K562 (cell line): ENCODE data around the gene CORO1A. TPM values are rescaled to one million over a fixed set of nuclear protein-coding genes. Genes with fewer than 3 reads are reported as not detected.

ENCODE experiments used
- ARID3A ChIP-seq: IDR thresholded peaks from 2 replicates; pipeline ENCODE4 v1.6.1; 2012; ENCODE audit warnings: low read depth, low read length, improper control_type of control experiment, borderline replicate concordance
- ATF3 ChIP-seq, 2 experiments: fragments of 450-650 bp in 1 of 2; sonication (generic) in 1 of 2; formaldehyde crosslinking in 1 of 2; IDR thresholded peaks in 1 of 2; conservative IDR thresholded peaks in 1 of 2; 2 replicates each; pipeline versions ENCODE4 v1.6.1 to v1.8.1; 2016 to 2023; ENCODE audit warnings: mild to moderate bottlenecking in 2 of 2, moderate library complexity in 2 of 2, inconsistent platforms in 1 of 2, missing genetic modification reagents in 1 of 2
- BRF2 ChIP-seq: IDR thresholded peaks from 3 replicates; pipeline ENCODE4 v1.6.1; 2011; ENCODE audit warnings: borderline replicate concordance, mild to moderate bottlenecking; ENCODE audit not compliant: insufficient read length, insufficient read depth
- CCNT2 ChIP-seq: IDR thresholded peaks from 2 replicates; pipeline ENCODE4 v1.6.1; 2011; ENCODE audit warnings: borderline replicate concordance, low read depth, mild to moderate bottlenecking, moderate library complexity, mixed read lengths, low read length; ENCODE audit not compliant: insufficient read length; ENCODE audit errors: extremely low read depth
- CEBPB ChIP-seq: fragments of 450-650 bp; IDR thresholded peaks from 2 replicates; pipeline ENCODE4 v1.6.1; 2016; ENCODE audit warnings: missing genetic modification characterization, missing compliant biosample characterization
- CTBP1 ChIP-seq: fragments of 450-650 bp; IDR thresholded peaks from 2 replicates; pipeline ENCODE4 v1.6.1; 2016; ENCODE audit warnings: borderline replicate concordance
- FOXA3 ChIP-seq, 2 experiments: fragments of 450-650 bp in 1 of 2; sonication (generic) in 1 of 2; formaldehyde crosslinking; IDR thresholded peaks in 1 of 2; conservative IDR thresholded peaks in 1 of 2; 2 replicates each; pipeline versions ENCODE4 v1.4.0 to v1.8.0; 2020 to 2022; ENCODE audit warnings: mild to moderate bottlenecking in 2 of 2, missing genetic modification reagents in 1 of 2
- HDAC1 ChIP-seq, 2 experiments: fragments of 450-650 bp; IDR thresholded peaks; 2 replicates each; pipeline ENCODE4 v1.6.1; 2016 to 2017; ENCODE audit warnings: inconsistent platforms in 1 of 2, mild to moderate bottlenecking in 1 of 2, moderate library complexity in 1 of 2
- KAT8 ChIP-seq: fragments of 450-650 bp; IDR thresholded peaks from 2 replicates; pipeline ENCODE4 v1.6.1; 2016; ENCODE audit warnings: low read depth, mild to moderate bottlenecking
- MITF ChIP-seq: IDR thresholded peaks from 2 replicates; pipeline ENCODE4 v1.6.1; 2014; ENCODE audit warnings: antibody characterized with exemption
- POLR2AphosphoS2 ChIP-seq: IDR thresholded peaks from 2 replicates; pipeline ENCODE4 v1.6.1; 2012; ENCODE audit warnings: low read length, improper control_type of control experiment
- POLR2B ChIP-seq: fragments of 450-650 bp; IDR thresholded peaks from 2 replicates; pipeline ENCODE4 v1.6.1; 2018; ENCODE audit warnings: low read depth; ENCODE audit not compliant: partially characterized antibody
- RBM14 ChIP-seq: fragments of 200-400 bp; formaldehyde crosslinking; IDR thresholded peaks from 2 replicates; pipeline ENCODE4 v1.6.1; 2018; ENCODE audit warnings: low read depth, mild to moderate bottlenecking, low read length, moderate library complexity, borderline replicate concordance; ENCODE audit not compliant: insufficient read depth
- RFX1 ChIP-seq: fragments of 450-650 bp; IDR thresholded peaks from 2 replicates; pipeline ENCODE4 v1.6.1; 2016; ENCODE audit warnings: mild to moderate bottlenecking, moderate library complexity
- SAFB ChIP-seq: fragments of 200-400 bp; formaldehyde crosslinking; IDR thresholded peaks from 2 replicates; pipeline ENCODE4 v1.6.1; 2017; ENCODE audit warnings: low read depth, low read length, borderline replicate concordance
- U2AF1 ChIP-seq: fragments of 200-400 bp; formaldehyde crosslinking; optimal IDR thresholded peaks from 2 replicates; pipeline ENCODE3; 2017; ENCODE audit warnings: mild to moderate bottlenecking, low read depth, low read length, moderate library complexity
- ZNF584 ChIP-seq: fragments of 200-800 bp; sonication (Bioruptor generic); IDR thresholded peaks from 2 replicates; pipeline ENCODE4 v1.6.1; 2016; ENCODE audit warnings: low read depth, mild to moderate bottlenecking, missing genetic modification characterization, missing compliant biosample characterization
- ZNF76 ChIP-seq: fragments of 250-450 bp; sonication (Bioruptor Pico); IDR thresholded peaks from 2 replicates; pipeline ENCODE4 v1.4.0; 2020; ENCODE audit warnings: mild to moderate bottlenecking, moderate library complexity, borderline replicate concordance
- ZNF77 ChIP-seq: fragments of 250-450 bp; sonication (Bioruptor Pico); IDR thresholded peaks from 2 replicates; pipeline ENCODE4 v1.5.0; 2020
- ZSCAN29 ChIP-seq: fragments of 450-650 bp; IDR thresholded peaks from 2 replicates; pipeline ENCODE4 v1.6.1; 2017
- polyA plus RNA-seq, 8 experiments: library from polyadenylated mRNA; depleted of rRNA in 4 of 8; stranded (reverse) in 5 of 8; unstranded in 3 of 8; fragments of >200 nt; fragmentation: Nextera tagmentation in 2 of 8; fragmentation: Illumina TruSeq in 1 of 8; extraction: Ambion mirVana in 2 of 8; extraction: Trizol in 1 of 8; gene quantifications; 2 replicates each; pipeline versions ENCODE4 v1.2.1 to v1.2.3, GENCODE V29; 2011 to 2014; ENCODE audit warnings: inconsistent platforms in 1 of 8, missing spikeins in 1 of 8
- total RNA-seq, 7 experiments: library from RNA; depleted of rRNA in 6 of 7; stranded (reverse); fragments of >200 nt in 6 of 7; fragmentation: Illumina TruSeq in 2 of 7; extraction: Trizol in 2 of 7; gene quantifications; 2 replicates each; pipeline versions ENCODE4 v1.2.1 to v1.2.3, GENCODE V29; 2011 to 2021; ENCODE audit warnings: low replicate concordance in 1 of 7
- TF ChIP-seq, protein P1 (sequence below), 2 experiments: fragments of 250-450 bp in 1 of 2; fragments of 450-650 bp in 1 of 2; sonication (Bioruptor Pico) in 1 of 2; IDR thresholded peaks; 2 replicates each; pipeline versions ENCODE4 v1.6.1 to v1.8.0; 2016 to 2021; ENCODE audit warnings: mild to moderate bottlenecking in 2 of 2, moderate library complexity in 2 of 2, missing compliant biosample characterization in 1 of 2, missing genetic modification characterization in 1 of 2

Gene CORO1A
- total and polyA plus RNA-seq, 9 of the 15 experiments (the other 6 are each of a cell fraction or from before 2014, with no cell fraction given) = 0.22 to 23.8 (median 7.6) TPM

DNA sequence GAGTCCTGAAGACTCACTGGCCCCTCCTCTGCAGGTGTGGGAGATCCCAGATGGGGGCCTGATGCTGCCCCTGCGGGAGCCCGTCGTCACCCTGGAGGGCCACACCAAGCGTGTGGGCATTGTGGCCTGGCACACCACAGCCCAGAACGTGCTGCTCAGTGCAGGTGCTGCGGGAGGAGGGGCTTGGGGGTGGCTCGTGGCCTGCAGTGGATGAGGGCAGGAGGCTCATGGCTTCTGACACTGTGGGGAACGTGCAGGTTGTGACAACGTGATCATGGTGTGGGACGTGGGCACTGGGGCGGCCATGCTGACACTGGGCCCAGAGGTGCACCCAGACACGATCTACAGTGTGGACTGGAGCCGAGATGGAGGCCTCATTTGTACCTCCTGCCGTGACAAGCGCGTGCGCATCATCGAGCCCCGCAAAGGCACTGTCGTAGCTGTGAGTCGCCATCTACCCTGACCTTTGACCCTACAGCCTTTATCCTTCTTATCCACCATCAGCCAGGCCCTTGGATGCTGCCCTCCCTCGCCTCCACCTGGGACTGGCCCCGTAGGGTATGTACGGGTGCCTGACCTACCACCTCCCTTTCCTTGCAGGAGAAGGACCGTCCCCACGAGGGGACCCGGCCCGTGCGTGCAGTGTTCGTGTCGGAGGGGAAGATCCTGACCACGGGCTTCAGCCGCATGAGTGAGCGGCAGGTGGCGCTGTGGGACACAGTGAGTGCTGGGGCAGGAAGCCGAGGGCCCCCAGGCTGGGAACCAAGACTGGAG, 3.6 kb downstream of the CORO1A start (continued):
- TF ChIP-seq FOXA3 (CRISPR knock-in tag; conservative IDR thresholded peaks at IDR 0.05 in 1 of 2, IDR thresholded peaks at IDR 0.05 in 1 of 2) = 0 out of 4 replicates have a peak, but pooled peaks of 1 of the 2 experiments have one; percentile 59
- TF ChIP-seq RFX1 = no peak
- TF ChIP-seq POLR2B = no peak
- no peak for TF ChIP-seq U2AF1
- peak; percentile 96 for TF ChIP-seq SAFB
- TF ChIP-seq ZSCAN29 = no peak
- TF ChIP-seq RBM14 = no peak
- TF ChIP-seq HDAC1 (IDR thresholded peaks at IDR 0.05) = peak in 1 of 2 experiments; percentile 88; a peak in 2 of 4 replicates
- no peak for TF ChIP-seq BRF2
- TF ChIP-seq POLR2AphosphoS2 = no peak
- TF ChIP-seq ZNF76 (CRISPR knock-in tag) = no peak
- peak; percentile 20 for TF ChIP-seq CCNT2
- no peak for TF ChIP-seq ZNF584 (CRISPR knock-in tag)
- no peak for TF ChIP-seq ZNF77
- no peak for TF ChIP-seq CEBPB
- TF ChIP-seq ATF3 (IDR thresholded peaks at IDR 0.05) = no peak
- TF ChIP-seq ATF3 (CRISPR knock-in tag; conservative IDR thresholded peaks at IDR 0.05) = no peak
- no peak for TF ChIP-seq KAT8
- TF ChIP-seq ARID3A = no peak
- TF ChIP-seq, protein P1, sequence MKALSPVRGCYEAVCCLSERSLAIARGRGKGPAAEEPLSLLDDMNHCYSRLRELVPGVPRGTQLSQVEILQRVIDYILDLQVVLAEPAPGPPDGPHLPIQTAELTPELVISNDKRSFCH (CRISPR knock-in tag; IDR thresholded peaks at IDR 0.05) = no peak
- TF ChIP-seq, protein P1 (tag; IDR thresholded peaks at IDR 0.05) = peak; percentile 68; the same call in 1 of the 2 replicates
- no peak for TF ChIP-seq MITF
- peak; percentile 97 for TF ChIP-seq CTBP1
